HG03558 (cell line): ENCODE measurements around the gene FAM136A.
"Not testable (repeated sequence)": the region's sequence is repeated elsewhere in the genome, so short reads cannot be mapped to it uniquely, and the experiment has no call there.

Experiments
- ATAC-seq: cut with Tn5 transposase; IDR thresholded peaks from one replicate; pipeline ENCODE4 v1.9.1; 2021; ENCODE audit warnings: moderate number of reproducible peaks; ENCODE audit not compliant: unreplicated experiment; ENCODE audit errors: extremely low read depth

FAM136A gene

GRCh38 chr2:70300771-70301343 is 1.0 kb downstream of the FAM136A start:
- ATAC-seq: no peak

DNA sequence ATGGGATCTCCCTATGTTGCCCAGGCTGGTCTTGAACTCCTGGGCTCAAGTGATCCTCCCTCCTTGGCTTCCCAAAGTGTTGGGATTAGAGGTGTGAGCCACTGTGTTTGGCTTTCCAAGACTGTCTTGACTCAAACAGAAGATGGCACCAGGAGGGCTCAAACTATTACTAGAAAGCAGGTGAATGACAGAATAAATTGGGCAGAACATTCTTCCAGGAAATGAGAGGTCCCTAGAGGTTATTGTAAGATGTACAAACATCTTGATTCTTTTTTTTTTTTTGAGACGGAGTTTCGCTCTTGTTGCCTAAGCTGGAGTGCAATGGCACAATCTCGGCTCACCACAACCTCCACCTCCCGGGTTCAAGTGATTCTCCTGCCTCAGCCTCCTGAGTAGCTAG is 4.0 kb downstream of the FAM136A start:
- ATAC-seq: not testable (repeated sequence)

- ATAC-seq: no peak
These were observed 18.2 kb downstream of the FAM136A start for GRCh38 chr2:70283500-70284191.

DNA sequence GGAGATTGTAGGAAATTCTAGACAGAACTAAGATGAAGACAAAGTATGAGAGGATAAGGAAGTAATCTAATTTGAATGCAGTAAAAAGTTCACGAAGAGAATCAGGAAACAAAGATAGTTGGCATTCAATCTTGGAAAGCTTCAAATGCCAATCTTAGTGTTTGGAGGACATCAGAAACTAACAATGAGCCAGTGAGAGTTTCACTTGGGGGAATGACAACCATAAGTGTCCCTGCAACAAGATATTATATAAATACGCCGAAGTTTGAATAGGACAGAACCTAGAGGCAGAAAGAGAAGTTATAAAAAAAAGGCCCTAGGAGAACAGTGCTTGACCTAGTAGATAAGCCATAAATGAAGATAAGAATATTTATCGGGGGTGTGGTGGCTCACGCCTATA is 19.4 kb downstream of the FAM136A start:
- no peak for ATAC-seq

DNA sequence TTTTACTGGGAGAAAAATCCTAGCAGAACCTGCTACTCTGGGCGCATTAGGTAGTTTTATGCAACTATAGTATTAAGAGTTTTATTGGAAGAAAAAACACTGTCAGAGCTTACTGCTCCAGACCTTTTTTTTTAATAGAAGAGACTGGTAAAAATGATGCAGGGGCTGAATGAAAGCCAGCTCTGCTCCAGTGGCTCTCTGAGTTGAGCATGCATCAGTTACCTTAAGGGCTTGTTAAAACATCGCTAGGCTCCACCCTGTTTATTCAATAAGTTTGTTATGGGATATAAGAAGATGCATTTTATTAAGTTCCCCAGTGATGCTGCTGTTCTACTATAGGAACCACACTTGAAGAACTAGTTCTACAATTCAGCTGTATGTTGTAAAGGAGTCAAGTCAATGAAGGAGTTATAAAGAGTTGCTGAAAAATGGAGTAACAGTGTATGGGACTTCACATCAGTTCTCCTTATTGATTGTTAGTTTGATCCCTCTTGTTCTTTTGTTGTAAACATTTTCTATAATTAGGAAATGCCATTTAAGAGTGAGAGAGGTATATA is 21.5 kb downstream of the FAM136A start:
- ATAC-seq: no peak

DNA sequence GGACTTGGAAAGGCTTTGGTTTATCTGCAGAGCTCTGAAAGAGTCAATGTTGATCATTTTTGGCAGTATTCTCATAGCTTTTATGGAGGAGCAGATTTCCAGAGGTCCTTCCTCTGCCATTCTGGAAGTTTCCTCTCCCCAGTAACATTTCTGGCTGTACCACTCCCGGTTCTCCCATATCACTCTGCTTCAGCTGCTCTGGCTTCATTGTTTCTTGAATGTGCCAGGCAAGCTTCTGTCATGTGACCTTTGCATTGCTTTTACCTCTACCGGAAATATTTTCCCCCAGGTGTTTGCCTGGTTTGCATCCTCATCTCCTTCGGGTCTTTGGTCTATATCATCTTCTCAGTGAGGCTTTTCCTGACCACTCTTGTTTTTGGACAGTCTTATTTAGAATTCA is 31.5 kb downstream of the FAM136A start:
- ATAC-seq: no peak

GRCh38 chr2:70269422-70270302 is 32.2 kb downstream of the FAM136A start:
- ATAC-seq: not testable (repeated sequence)

GRCh38 chr2:70266925-70267324 is 34.9 kb downstream of the FAM136A start:
- not testable (repeated sequence) for ATAC-seq

- ATAC-seq: no peak
These were observed 40.4 kb downstream of the FAM136A start for GRCh38 chr2:70261501-70261900.

DNA sequence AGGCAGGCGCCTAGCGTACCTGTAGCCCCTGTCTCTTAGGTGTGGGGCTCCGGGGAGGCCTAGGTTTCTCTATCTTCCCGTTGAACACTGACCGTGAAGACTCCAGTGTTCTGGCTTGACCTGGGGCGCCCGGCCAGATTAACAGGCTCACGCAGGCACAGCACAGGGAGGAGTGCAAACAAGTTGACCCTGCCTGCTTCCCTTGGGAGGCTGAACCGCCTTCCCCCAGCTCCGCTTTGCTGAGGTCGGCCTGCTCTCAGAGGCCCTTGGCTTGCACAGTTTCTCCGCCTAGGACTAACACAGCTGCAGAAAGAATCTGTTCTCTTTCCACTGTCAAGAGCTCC is 43.4 kb downstream of the FAM136A start:
- no peak for ATAC-seq

GRCh38 chr2:70255637-70256314 is 46.1 kb downstream of the FAM136A start:
- no peak for ATAC-seq

- ATAC-seq: no peak
These were observed 51.4 kb downstream of the FAM136A start for GRCh38 chr2:70250434-70250833.

DNA sequence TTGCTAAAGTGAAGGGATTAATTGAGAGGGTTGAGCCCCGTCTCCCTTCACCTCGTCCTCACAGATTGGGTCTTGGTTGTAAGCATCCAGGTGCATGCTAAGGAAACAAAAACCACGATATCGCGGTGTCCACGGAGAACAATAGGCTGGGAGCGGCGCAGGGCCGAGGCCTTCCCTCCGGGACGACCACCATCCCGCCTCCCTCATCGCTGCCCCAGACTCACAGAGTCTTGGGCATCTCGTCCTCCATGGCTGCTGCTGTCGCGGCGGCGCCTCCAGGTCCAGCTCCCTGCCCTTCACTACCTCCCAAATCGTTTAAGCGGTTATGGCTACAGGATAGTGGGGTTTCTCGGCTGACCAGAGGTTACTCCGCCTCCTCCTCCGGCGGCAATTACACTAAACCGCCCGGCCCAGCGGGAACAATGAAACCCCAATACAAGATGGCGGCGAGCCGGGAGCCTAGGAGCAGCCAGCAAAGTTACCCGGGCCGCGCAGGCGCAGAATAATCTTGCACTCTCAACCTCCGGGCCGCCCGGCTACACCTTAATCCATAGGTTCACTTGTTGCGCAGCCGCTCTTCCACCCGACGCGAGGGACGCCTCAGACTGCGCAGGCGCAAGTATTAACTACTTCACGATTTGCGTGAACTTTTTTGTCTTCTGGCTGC is 53.6 kb downstream of the FAM136A start, which contains the start of gene TIA1:
Gene TIA1, minus strand, starts transcription at position 448 of the 667 bp plus-strand sequence. Its CDS starts 198 bp downstream, at position 250.
- peak; percentile 82 for ATAC-seq

- ATAC-seq: no peak
These were observed 54.3 kb downstream of the FAM136A start for GRCh38 chr2:70247364-70248180.
